GM19324 (cell line): ENCODE data around the gene TAF4.
"Not testable (repeated sequence)": the region's sequence is repeated elsewhere in the genome, so short reads cannot be mapped to it uniquely, and the experiment has no call there.

Experiments used
- ATAC-seq: cut with Tn5 transposase; IDR thresholded peaks from one replicate; pipeline ENCODE4 v1.9.1; 2021; ENCODE audit warnings: mild to moderate bottlenecking, moderate library complexity; ENCODE audit not compliant: unreplicated experiment, low FRiP score

The TAF4 gene

GRCh38 chr20:62009322-62009721 lies 56.4 kb downstream of the TAF4 start:
- no peak for ATAC-seq

DNA sequence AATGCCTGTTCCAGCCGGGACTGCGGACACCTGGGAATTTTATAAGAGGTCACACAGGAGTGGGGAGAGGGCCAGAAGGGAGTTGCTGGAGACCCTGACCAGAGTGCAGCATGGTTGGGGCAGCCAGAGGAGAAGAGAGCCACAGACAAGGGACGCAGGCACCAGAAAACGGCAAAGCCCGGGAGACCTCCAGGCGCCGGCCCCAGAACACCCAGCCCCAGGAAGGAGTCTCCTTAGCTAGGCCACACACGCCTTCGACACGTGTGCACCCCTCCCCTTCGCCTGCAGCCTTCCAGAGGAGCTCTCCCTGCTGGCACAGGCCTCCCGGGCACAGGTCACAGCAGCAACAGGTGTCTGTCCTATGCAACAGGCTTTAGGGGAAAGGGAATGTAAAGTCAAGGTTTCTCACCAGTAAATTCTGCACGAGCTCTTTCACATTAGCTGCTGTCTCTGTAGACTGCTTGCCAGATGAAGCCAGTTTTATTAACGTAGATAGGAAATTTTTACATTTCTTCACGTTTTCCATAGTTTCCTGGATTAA lies 57.0 kb downstream of the TAF4 start:
- ATAC-seq, result no peak

DNA sequence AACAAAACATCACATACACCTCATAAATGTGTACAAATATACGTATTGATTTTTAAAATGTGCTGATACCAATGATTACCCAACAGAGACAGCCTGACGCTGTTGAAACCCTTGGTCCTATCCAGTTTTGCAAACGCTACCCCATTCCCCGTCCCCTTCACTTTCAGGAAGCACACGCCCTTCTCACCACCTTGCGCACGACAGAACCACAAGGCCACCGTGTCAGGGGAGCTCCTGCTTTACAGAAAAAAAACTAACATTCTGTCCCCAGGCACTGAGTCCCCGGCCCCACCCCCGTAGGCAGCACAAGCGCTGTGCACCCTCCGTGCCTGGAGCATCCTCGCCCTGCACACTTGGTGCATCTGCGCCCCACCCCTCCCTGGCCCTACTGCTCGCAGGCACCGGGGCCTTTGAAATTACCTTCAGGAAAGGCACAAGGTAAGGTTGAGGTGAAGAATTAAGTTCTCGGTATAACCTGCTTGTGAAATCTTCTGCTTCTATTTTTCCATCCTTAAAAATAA lies 58.5 kb downstream of the TAF4 start:
- ATAC-seq, result no peak

GRCh38 chr20:62006482-62006881 lies 59.2 kb downstream of the TAF4 start:
- ATAC-seq, result no peak

GRCh38 chr20:62004614-62005013 lies 61.1 kb downstream of the TAF4 start:
- ATAC-seq, result no peak

DNA sequence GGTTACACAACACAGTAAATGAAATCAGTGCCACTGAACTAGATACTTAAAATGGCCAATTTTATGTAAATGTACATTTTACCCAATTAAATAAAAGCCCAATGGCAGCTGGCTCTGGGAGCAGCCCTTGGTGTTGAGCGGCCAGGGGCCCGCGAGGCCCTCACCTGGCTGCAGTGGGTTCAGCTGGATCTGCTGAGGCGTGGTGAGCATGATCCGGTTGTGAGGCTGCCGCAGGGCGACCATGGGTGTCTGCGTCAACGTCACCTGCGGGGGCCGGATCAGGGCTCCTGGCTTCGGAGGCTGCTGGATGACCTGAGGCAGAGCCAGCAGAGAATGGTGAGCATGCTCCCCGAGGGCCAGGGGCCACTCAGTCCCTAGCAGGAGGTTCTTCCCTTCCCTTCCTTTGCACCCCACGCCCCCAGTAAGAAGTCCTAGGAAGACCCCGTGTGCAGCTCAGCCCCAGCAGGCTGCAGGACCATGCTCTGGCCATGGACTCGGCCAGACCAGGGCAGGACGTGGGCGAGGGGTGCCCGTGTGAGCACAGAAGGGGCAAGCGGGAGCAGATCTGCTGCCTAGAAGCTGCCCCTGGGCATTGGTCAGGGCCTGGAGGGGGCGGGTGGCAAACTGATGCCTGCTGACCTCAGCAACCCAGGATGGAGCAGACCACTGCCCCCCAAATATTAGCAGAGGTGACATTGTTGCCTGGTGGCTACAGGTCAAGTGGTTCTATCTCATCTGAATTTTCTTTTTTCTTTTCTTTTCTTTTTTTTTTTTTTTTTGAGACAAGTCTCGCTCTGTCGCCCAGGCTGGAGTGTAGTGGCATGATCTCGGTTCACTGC lies 61.9 kb downstream of the TAF4 start:
- no peak for ATAC-seq

DNA sequence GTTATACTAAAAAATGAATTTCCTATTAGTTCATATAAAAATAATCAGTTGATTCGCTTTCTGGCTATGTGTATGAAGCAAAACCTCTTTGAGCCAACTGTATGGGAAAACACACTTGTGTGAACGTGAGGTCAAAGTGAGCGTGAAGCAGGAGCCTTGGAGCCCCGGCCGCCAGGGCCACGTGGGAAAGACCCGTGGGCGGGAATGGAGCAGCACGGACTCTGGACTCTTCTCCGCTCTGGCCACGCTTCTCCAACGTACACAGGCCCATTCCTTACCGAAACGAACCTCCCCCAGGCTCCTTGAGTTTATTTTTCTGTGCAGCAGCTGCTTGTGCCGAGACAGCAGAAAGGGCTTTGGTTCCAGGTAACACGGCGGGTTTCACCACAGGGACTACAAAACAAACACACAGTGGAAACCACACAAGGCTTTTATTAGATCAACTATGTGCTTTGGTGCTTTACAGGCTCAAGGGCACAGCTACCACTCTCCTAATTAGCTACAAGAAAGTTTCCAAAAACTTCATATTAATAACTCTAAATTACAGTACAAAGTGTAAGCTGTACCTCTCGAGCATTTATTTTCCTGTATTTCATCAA lies 62.7 kb downstream of the TAF4 start:
- no peak for ATAC-seq

DNA sequence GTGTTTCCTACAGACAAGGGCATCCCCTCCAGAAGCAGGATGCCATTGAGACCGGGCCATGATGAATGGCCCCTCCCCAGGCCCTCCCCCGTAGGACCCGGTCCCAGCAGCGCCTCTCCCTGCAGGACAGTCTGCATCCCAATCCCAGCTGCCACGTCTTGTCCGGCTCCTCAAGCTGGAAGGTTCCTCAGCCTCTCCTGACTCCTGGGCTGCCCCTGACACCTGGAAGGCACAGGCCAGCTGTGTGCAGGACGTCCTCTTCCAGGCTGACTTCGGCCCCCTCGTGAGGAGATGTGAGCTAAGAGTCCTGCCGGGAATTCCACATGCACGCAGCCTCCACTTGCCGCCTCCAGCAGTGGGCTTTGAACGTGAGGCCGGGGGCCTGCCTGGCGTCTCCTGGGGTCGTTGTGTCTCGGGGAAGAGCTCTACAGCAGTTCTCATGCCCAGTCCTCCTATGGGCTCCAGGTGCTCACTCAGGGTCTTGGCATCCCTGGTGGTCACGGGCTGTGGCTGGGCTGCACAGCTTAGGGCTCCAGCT lies 64.4 kb downstream of the TAF4 start:
- ATAC-seq, result no peak

- ATAC-seq, result no peak
These were observed 67.1 kb downstream of the TAF4 start for GRCh38 chr20:61998343-61999121.

GRCh38 chr20:61997891-61998290 lies 67.8 kb downstream of the TAF4 start:
- ATAC-seq, result no peak

DNA sequence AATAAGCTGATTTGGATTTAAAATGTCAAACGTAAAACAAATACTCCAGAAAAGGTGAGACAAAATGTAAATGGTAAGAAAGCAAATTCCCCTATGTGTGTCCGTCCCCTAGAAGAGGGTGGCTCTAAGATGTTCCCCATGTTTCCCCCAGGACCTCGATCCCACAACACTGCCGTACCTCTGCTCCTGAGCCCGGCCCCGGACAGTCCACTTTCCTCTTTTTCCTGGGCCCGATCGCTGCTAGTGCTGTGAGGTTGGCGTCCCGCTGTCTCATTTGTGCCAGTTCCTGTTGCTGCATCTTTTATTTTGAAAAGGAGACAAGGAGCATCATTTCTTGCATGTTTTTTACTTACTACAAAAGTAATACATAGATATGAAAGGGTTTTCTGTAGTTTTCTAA lies 68.3 kb downstream of the TAF4 start:
- ATAC-seq, result no peak

DNA sequence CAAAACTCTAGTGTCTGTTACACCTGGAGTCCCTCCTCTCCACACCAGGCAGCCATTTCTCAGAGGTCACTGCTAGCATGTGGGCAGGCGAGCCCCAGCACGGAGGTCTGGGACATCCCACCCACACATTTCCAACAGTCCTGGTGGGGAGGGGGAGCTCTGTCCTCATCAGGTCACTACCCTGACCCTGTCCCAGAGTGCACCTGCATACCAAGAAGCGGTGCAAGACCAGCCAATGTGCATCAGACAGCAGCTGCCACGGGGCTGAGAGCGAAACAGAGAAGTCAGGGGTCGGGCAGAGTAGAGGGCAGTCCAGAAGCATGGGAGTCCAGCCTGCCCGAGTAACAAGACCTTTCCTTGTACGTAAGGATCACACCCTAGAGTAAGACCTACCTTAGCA lies 71.1 kb downstream of the TAF4 start:
- no peak for ATAC-seq

DNA sequence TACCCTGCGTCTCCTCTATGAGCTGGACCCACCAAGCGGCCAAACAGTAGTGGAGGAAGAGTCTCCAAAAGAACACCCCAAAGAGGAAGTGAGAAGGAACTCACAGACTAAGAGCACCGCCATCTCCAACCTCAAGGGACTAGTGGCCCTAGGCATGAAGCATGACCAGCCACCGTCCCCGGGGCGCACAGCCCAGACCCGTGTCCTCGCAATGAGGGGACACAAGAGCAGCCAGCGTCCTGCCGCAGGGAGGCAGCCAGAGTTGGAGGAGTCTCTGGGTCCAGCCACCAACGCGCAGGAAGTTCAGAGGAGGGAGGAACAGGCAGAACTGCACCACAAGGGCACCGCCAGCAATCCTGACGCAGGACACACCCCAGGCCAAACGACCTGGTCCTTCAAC lies 72.6 kb downstream of the TAF4 start:
- no peak for ATAC-seq

- no peak for ATAC-seq
These were observed 74.2 kb downstream of the TAF4 start for GRCh38 chr20:61991476-61991875.

DNA sequence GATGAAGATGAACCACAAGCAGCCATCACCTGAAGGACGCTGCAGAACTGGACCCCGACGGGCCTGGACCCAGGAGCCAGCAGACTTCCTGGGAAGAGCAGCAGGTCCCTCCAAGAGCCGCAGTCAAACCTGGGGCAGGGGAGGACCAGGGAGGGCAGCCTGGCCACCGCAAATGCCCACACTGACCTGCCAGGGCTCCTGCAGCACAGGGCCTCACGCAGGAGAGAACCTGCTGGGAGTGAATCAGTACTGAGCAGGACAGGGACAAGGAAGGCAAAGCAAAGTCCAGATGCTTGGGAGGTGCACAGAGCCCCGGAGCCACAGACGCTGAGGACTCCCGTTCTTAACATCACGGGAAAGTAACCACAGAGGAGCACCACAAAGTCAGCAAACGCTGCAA lies 75.2 kb downstream of the TAF4 start:
- no peak for ATAC-seq

GRCh38 chr20:61989741-61990140 lies 75.9 kb downstream of the TAF4 start:
- no peak for ATAC-seq

- ATAC-seq, result no peak
These were observed 77.0 kb downstream of the TAF4 start for GRCh38 chr20:61988665-61989064.

GRCh38 chr20:61986762-61987321 lies 78.8 kb downstream of the TAF4 start:
- ATAC-seq, result no peak

- ATAC-seq, result no peak
These were observed 80.6 kb downstream of the TAF4 start for GRCh38 chr20:61985096-61985495.

- not testable (repeated sequence) for ATAC-seq
These were observed 81.2 kb downstream of the TAF4 start for GRCh38 chr20:61984431-61984830.
